OCI-LY1 (cell line): ENCODE data around the gene RGS14.

ENCODE experiments used
- CTCF ChIP-seq: fragments of 200-600 bp; sonication (generic), shearing (Covaris generic); IDR thresholded peaks from 2 replicates; pipeline ENCODE4 v1.5.1; 2017; ENCODE audit warnings: mild to moderate bottlenecking, antibody characterized with exemption, low read length, moderate library complexity, mixed read lengths
- EZH2 ChIP-seq: fragments of 200-600 bp; sonication (generic), shearing (Covaris generic); IDR thresholded peaks from 2 replicates; pipeline ENCODE4 v1.8.0; 2017; ENCODE audit warnings: borderline replicate concordance, mixed run types, mild to moderate bottlenecking, antibody characterized with exemption, low read length, moderate library complexity, mixed read lengths

GRCh38 chr5:177393990-177394389 is 36.3 kb downstream of the RGS14 start:
- TF ChIP-seq CTCF (no peak), EZH2 (no peak)
